HepG2 (cell line): ENCODE data around the gene SLX9. TPM values are rescaled to one million over a fixed set of nuclear protein-coding genes. Genes with fewer than 3 reads are reported as not detected.

ENCODE experiments used
- ATAC-seq: fragments of 200-7000 bp; cut with Tn5 transposase; 3 replicates; pipeline ENCODE4 v1.9.1; 2020; ENCODE audit warnings: mild to moderate bottlenecking, moderate library complexity
- BruUV-seq: library from RNA; stranded (reverse); fragments of 400-500 nt; replicated peaks from 2 replicates; lab custom pipeline; 2021; lab: Mats Ljungman, UMichigan
- CTCF ChIA-PET: fragments of 300-600 bp; formaldehyde crosslinking; extraction: SDS; loops from one replicate; lab custom pipeline; 2021; ENCODE audit warnings: low total read pairs, inconsistent platforms, low intra/inter-chr PET ratio; lab: Yijun Ruan, JAX
- POLR2A ChIA-PET: fragments of 350-600 bp; sonication (Branson Sonifier 250); formaldehyde crosslinking; loops from one replicate; lab custom pipeline; 2020; ENCODE audit warnings: antibody characterized with exemption, inconsistent platforms; lab: Yijun Ruan, JAX
- DNase-seq: peaks from one replicate; pipeline ENCODE4 v3.0.0-alpha.2; 2015; ENCODE audit warnings: low spot score
- FAIRE-seq: peaks from 3 replicates; lab custom pipeline; 2011; peaks lifted over from hg19 to GRCh38; lab: Jason Lieb, UNC
- H2AFZ ChIP-seq: one replicate; pipeline ENCODE4 v1.6.1; 2011; ENCODE audit warnings: low read length, inconsistent platforms
- H3K27ac ChIP-seq: fragments of 300-600 bp; 3 replicates; pipeline ENCODE4 v1.8.0; 2011; ENCODE audit warnings: mixed run types, mild to moderate bottlenecking, mixed read lengths, low read length, inconsistent platforms; ENCODE audit not compliant: insufficient read depth; ENCODE audit errors: extremely low read length
- H3K27me3 ChIP-seq, 2 experiments: fragments of 200-600 bp in 1 of 2; 2 replicates in 1 of 2; 3 replicates in 1 of 2; pipeline versions ENCODE4 v1.6.0 to v1.8.0; 2011; ENCODE audit warnings: low read length in 2 of 2, mild to moderate bottlenecking in 2 of 2, moderate library complexity in 2 of 2, inconsistent platforms in 1 of 2; ENCODE audit not compliant: insufficient read depth in 2 of 2, control insufficient read depth in 1 of 2
- H3K36me3 ChIP-seq, 2 experiments: fragments of 200-600 bp in 1 of 2; replicated peaks in 1 of 2; 2 replicates in 1 of 2; 3 replicates in 1 of 2; pipeline versions ENCODE4 v1.5.1 to v1.8.0; 2011; ENCODE audit warnings: low read length in 2 of 2, inconsistent platforms in 1 of 2; ENCODE audit not compliant: insufficient read depth in 2 of 2, control insufficient read depth in 1 of 2
- H3K4me1 ChIP-seq: 2 replicates; pipeline ENCODE4 v1.5.1; 2012; ENCODE audit warnings: low read length, inconsistent platforms; ENCODE audit not compliant: insufficient read depth
- H3K4me2 ChIP-seq: 2 replicates; pipeline ENCODE4 v1.6.0; 2011; ENCODE audit warnings: low read depth, low read length, inconsistent platforms
- H3K4me3 ChIP-seq, 3 experiments: fragments of 200-600 bp in 1 of 3; sonication (generic), shearing (Covaris generic) in 1 of 3; replicated peaks in 1 of 3; 2 replicates each; pipeline ENCODE4 v1.5.1; 2011 to 2016; ENCODE audit warnings: low read length in 3 of 3, inconsistent platforms in 2 of 3, low read depth in 2 of 3, mild to moderate bottlenecking in 2 of 3, control low read depth in 1 of 3, mixed read lengths in 1 of 3; ENCODE audit not compliant: insufficient read depth in 1 of 3
- H3K79me2 ChIP-seq: one replicate; pipeline ENCODE4 v1.6.1; 2011; ENCODE audit warnings: low read length, inconsistent platforms; ENCODE audit not compliant: insufficient read depth
- H3K9ac ChIP-seq: 2 replicates; pipeline ENCODE4 v1.6.0; 2011; ENCODE audit warnings: mild to moderate bottlenecking, low read depth, low read length, inconsistent platforms; ENCODE audit not compliant: insufficient read depth
- H3K9me3 ChIP-seq: 2 replicates; pipeline ENCODE4 v1.5.1; 2012; ENCODE audit warnings: mild to moderate bottlenecking, low read length
- H4K20me1 ChIP-seq: 2 replicates; pipeline ENCODE4 v1.6.0; 2011; ENCODE audit warnings: inconsistent platforms, mild to moderate bottlenecking, low read length, moderate library complexity; ENCODE audit not compliant: insufficient read depth
- FOSL2 ChIP-seq: sonication (generic); formaldehyde crosslinking; IDR thresholded peaks from 2 replicates; pipeline ENCODE4 v1.4.0; 2020; ENCODE audit warnings: missing genetic modification reagents
- FOXA3 ChIP-seq: IDR thresholded peaks from 2 replicates; pipeline ENCODE4 v1.6.1; 2016; ENCODE audit warnings: missing genetic modification reagents, missing compliant biosample characterization
- GATAD2A ChIP-seq: IDR thresholded peaks from 2 replicates; pipeline ENCODE4 v1.6.1; 2016
- KAT8 ChIP-seq: IDR thresholded peaks from 2 replicates; pipeline ENCODE4 v1.6.1; 2016; ENCODE audit warnings: missing genetic modification reagents, missing compliant biosample characterization
- KDM2A ChIP-seq: sonication (generic); formaldehyde crosslinking; IDR thresholded peaks from 2 replicates; pipeline ENCODE4 v1.4.0; 2020; ENCODE audit warnings: low read depth, missing genetic modification reagents, borderline replicate concordance
- KDM3A ChIP-seq: IDR thresholded peaks from 2 replicates; pipeline ENCODE4 v1.6.1; 2018; ENCODE audit warnings: low read depth, missing compliant biosample characterization
- SIN3B ChIP-seq: fragments of 150-350 bp; IDR thresholded peaks from 2 replicates; pipeline ENCODE4 v1.6.1; 2014; ENCODE audit warnings: low read length
- WGBS: methylation state at CpG from one replicate; pipeline ENCODE4 v1.1.6; 2017; ENCODE audit warnings: low lambda C conversion rate; 5-methylcytosine and 5-hydroxymethylcytosine counted together
- in situ Hi-C: cut with HindIII; loops from 2 replicates; pipeline ENCODE4 v1.10.0; 2017; ENCODE audit warnings: low pct_unique_long_range_greater_than_20kb; ENCODE audit not compliant: extremely low pct_ligation_motif_present
- intact Hi-C: fragments of 100-400 bp; cut with micrococcal nuclease; formaldehyde crosslinking; loops from one replicate; pipeline ENCODE4 v1.10.0; 2022; ENCODE audit not compliant: unreplicated experiment
- polyA plus RNA-seq, 8 experiments: library from polyadenylated mRNA; depleted of rRNA in 3 of 8; stranded (reverse) in 7 of 8; unstranded in 1 of 8; fragments of >200 nt; fragmentation: Illumina TruSeq in 4 of 8; extraction: Trizol in 4 of 8; gene quantifications; 2 replicates each; pipeline versions ENCODE4 v1.2.1 to v1.2.3, GENCODE V29; 2011 to 2016; ENCODE audit warnings: low read depth in 4 of 8, missing spikeins in 1 of 8, mixed read lengths in 1 of 8; ENCODE audit not compliant: insufficient read depth in 1 of 8
- total RNA-seq, 5 experiments: library from RNA; depleted of rRNA; stranded (reverse); fragments of >200 nt; fragmentation: Illumina TruSeq; extraction: Trizol; gene quantifications; 2 replicates each; pipeline ENCODE4 v1.2.3, GENCODE V29; 2016; ENCODE audit warnings: low read depth in 1 of 5
- TF ChIP-seq, protein P1 (sequence below): sonication (generic); formaldehyde crosslinking; IDR thresholded peaks from 2 replicates; pipeline ENCODE4 v1.4.0; 2020; ENCODE audit warnings: missing genetic modification reagents
- TF ChIP-seq, protein P2 (sequence below): sonication (generic); formaldehyde crosslinking; IDR thresholded peaks from 2 replicates; pipeline ENCODE4 v1.5.0; 2020; ENCODE audit warnings: missing genetic modification reagents
- TF ChIP-seq, protein P3 (sequence below): sonication (generic); formaldehyde crosslinking; IDR thresholded peaks from 2 replicates; pipeline ENCODE4 v1.5.1; 2020; ENCODE audit warnings: mild to moderate bottlenecking, moderate library complexity, missing genetic modification reagents

The SLX9 gene
- total and polyA plus RNA-seq, 2 of the 13 experiments (the other 11 are each of a cell fraction or from before 2014, with no cell fraction given), result 21.0 to 47.1 TPM

DNA sequence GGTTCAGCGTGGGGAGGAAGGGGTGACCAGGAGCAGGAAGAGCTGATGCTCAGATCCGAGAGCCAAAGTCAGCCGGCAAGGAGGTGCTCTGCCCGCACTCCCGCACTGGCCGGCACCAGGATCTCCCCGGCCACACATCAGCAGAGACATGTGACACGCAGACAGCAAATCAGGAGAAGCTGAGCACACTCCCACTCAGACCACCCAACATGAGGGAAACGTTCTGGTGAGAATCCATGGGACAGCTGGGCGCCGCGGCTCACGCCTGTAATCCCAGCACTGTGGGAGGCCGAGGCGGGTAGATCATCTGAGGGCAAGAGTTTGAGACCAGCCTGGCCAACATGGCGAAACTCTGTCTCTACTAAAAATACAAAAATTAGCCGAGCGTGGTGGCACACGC lies 47.7 kb upstream of the SLX9 start (continued):
- TF ChIP-seq, protein P1, sequence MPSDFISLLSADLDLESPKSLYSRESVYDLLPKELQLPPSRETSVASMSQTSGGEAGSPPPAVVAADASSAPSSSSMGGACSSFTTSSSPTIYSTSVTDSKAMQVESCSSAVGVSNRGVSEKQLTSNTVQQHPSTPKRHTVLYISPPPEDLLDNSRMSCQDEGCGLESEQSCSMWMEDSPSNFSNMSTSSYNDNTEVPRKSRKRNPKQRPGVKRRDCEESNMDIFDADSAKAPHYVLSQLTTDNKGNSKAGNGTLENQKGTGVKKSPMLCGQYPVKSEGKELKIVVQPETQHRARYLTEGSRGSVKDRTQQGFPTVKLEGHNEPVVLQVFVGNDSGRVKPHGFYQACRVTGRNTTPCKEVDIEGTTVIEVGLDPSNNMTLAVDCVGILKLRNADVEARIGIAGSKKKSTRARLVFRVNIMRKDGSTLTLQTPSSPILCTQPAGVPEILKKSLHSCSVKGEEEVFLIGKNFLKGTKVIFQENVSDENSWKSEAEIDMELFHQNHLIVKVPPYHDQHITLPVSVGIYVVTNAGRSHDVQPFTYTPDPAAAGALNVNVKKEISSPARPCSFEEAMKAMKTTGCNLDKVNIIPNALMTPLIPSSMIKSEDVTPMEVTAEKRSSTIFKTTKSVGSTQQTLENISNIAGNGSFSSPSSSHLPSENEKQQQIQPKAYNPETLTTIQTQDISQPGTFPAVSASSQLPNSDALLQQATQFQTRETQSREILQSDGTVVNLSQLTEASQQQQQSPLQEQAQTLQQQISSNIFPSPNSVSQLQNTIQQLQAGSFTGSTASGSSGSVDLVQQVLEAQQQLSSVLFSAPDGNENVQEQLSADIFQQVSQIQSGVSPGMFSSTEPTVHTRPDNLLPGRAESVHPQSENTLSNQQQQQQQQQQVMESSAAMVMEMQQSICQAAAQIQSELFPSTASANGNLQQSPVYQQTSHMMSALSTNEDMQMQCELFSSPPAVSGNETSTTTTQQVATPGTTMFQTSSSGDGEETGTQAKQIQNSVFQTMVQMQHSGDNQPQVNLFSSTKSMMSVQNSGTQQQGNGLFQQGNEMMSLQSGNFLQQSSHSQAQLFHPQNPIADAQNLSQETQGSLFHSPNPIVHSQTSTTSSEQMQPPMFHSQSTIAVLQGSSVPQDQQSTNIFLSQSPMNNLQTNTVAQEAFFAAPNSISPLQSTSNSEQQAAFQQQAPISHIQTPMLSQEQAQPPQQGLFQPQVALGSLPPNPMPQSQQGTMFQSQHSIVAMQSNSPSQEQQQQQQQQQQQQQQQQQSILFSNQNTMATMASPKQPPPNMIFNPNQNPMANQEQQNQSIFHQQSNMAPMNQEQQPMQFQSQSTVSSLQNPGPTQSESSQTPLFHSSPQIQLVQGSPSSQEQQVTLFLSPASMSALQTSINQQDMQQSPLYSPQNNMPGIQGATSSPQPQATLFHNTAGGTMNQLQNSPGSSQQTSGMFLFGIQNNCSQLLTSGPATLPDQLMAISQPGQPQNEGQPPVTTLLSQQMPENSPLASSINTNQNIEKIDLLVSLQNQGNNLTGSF (CRISPR knock-in tag), result no peak

DNA sequence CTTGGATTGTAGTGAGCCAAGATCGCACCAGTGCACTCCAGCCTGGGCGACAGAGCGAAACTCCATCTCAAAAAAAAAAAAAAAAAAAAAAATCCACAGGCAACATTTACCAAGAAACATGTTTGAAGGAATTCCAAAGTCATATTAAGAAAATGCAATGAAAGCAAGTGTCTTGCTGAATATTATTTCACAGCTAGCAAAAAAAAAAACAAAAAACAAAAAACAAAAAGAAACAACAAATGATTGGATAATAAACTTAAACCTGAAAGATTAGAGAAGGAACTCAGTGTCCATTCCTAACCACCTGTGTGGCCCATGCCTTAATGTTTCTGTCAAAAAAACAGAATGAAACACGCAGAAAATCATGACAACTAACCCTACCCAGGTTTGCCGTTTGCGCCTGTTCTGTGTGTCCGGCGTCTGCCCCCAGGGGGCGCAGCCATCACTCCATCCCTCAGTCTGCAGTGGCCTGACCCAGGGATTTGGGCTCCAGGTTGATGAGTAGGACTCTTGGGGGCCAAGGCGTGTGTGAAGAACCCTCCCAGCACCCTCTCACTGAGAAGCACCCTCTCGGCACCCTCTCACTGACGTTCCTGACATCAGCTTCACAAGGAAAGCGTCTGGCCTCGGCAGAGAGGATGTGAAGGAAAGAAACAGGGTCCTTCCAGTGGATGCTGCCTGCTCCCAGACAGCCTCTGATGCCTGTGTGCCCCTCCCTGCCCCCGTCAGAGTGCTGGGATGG lies 47.1 kb upstream of the SLX9 start:
- no peak overlapping the region for H3K27ac ChIP-seq
- H3K4me3 ChIP-seq, result no peak overlapping the region
- H2AFZ ChIP-seq, result no peak overlapping the region
- WGBS, result 38% methylated on average over 9 of the region's 15 CpGs
- no TSS peak for BruUV-seq
- FAIRE-seq (peak; percentile 64), DNase-seq (no peak), ATAC-seq (peak; percentile 67)
- H3K36me3 ChIP-seq, result no peaks in the 10 kb centered on the region
- peaks cover 3 to 7% of the 10 kb centered on the region in 2 experiments; a peak in 2 of 5 replicates for H3K27me3 ChIP-seq
- no peaks in the 10 kb centered on the region for H3K79me2 ChIP-seq
- in situ Hi-C loops (no loop called here), intact Hi-C loops (loop anchor here (1.0 to 5.0 kb wide), 2 partner anchors 15 to 90 kb away; partner anchors contain the start of gene UBE2G2)
- POLR2A ChIA-PET, result interaction anchor here (0.9 kb wide), 1 partner anchor 20 kb away, joined by 3 read pairs; no protein-coding TSS in a partner anchor
- peaks cover 74% of the 10 kb centered on the region for H3K4me1 ChIP-seq
- no peaks in the 10 kb centered on the region for H3K9me3 ChIP-seq
- CTCF ChIA-PET, result interaction anchor here (1.2 to 1.5 kb wide), 3 partner anchors 17 to 40 kb away, joined by 3 to 8 read pairs (median 6); no protein-coding TSS in a partner anchor
- no peak overlapping the region for H3K9ac ChIP-seq
- no peak overlapping the region for H3K4me2 ChIP-seq
- H4K20me1 ChIP-seq, result no peaks in the 10 kb centered on the region
- 0 out of 2 replicates have a peak, but pooled peaks have one; percentile 34 for TF ChIP-seq GATAD2A (CRISPR knock-in tag)
- TF ChIP-seq FOXA3, result peak; percentile 20; the same call in 1 of the 2 replicates
- TF ChIP-seq, protein P2, sequence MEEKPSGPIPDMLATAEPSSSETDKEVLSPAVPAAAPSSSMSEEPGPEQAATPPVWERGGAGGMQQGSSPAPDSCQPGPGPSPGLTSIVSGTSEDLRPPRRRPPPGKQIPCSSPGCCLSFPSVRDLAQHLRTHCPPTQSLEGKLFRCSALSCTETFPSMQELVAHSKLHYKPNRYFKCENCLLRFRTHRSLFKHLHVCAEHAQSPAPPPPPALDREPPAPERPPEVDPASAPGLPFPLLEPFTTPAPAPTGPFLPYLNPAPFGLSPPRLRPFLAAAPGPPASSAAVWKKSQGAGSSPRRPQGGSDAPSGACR (CRISPR knock-in tag), result 0 out of 2 replicates have a peak, but pooled peaks have one; percentile 35
- TF ChIP-seq, protein P3, sequence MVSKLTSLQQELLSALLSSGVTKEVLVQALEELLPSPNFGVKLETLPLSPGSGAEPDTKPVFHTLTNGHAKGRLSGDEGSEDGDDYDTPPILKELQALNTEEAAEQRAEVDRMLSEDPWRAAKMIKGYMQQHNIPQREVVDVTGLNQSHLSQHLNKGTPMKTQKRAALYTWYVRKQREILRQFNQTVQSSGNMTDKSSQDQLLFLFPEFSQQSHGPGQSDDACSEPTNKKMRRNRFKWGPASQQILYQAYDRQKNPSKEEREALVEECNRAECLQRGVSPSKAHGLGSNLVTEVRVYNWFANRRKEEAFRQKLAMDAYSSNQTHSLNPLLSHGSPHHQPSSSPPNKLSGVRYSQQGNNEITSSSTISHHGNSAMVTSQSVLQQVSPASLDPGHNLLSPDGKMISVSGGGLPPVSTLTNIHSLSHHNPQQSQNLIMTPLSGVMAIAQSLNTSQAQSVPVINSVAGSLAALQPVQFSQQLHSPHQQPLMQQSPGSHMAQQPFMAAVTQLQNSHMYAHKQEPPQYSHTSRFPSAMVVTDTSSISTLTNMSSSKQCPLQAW (CRISPR knock-in tag), result peak; percentile 32; the same call in 1 of the 2 replicates
- TF ChIP-seq SIN3B, result no peak
- no peak for TF ChIP-seq KDM3A (CRISPR knock-in tag)
- 0 out of 2 replicates have a peak, but pooled peaks have one; percentile 43 for TF ChIP-seq KDM2A (CRISPR knock-in tag)
- 0 out of 2 replicates have a peak, but pooled peaks have one; percentile 20 for TF ChIP-seq FOSL2 (CRISPR knock-in tag)
- 0 out of 2 replicates have a peak, but pooled peaks have one; percentile 19 for TF ChIP-seq KAT8 (CRISPR knock-in tag)
